HG02798 (cell line): Measurements from ENCODE around the gene ARIH1.

Experiments used
- ATAC-seq: cut with Tn5 transposase; IDR thresholded peaks from one replicate; pipeline ENCODE4 v1.9.1; 2021; ENCODE audit warnings: mild to moderate bottlenecking; ENCODE audit not compliant: unreplicated experiment, poor library complexity

Gene ARIH1

DNA sequence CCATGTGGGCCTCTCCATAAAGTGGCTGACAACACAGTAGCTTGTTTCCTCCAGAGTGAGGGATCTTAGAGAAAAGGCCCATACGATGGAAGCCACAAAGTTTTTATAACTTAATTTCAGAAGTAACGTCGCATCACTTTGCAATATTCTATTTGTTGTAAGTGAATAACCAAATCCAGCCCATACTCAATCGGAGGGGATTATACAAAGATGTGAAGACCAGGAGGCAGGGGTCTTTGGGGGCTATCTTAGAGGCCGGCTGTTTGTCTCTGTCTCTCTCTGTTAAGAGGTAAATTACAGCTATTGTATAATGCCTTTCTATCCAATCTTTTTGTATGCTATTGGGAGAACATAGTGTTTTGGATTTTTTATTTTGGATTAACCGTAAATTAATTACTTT lies 9.1 kb downstream of the ARIH1 start:
- ATAC-seq: no peak

DNA sequence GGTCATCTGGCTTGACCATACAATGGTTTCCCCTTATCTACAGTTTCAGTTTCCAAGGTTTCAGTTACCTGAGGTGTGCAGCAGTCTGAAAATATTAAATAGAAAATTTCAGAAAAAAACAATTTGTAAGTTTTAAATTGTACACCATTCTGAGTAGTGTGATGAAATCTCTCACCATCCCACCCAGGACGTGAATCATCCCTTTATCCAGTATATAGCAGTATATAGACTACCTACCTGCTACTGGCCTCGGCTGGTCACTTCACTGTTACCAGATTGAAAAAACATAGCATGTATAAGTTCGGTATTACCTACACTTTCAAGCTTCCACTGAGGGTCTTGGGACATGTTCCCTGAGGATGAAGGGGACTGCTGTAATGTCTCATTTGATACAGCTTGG lies 12.0 kb downstream of the ARIH1 start:
- ATAC-seq: no peak

DNA sequence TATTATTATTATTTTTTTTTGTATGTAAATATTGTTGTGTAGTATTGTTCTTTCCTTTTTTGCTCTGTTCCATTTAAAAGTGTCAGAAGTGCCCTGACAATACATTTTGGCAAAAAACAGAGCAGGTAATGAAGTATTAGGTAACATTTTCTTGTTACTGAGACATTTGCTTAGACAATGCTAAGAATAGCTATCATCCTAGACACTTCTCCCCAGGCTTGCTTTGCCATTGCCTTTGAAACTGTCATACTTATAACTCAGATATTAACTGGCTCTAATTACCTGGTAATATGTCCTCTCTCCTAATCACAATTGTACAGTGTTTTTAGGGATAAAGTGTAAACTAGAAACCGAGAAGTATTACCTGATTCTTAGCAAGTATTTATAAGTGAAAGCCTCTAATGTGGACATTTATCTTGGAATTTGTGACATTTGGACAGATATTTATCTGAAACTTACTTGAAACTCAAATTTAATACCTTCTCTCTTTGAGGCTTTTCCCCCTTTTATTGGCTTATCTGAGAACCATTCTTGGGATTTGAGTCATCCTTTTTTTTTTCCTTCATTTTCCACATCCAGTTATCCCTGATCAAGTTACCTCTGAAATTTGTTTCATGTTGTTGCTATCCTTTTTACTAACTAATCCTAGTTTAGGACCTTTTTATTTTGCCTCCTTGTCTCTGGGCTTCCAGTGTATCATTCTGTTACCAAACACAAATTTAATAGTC lies 13.1 kb downstream of the ARIH1 start:
- ATAC-seq: no peak

DNA sequence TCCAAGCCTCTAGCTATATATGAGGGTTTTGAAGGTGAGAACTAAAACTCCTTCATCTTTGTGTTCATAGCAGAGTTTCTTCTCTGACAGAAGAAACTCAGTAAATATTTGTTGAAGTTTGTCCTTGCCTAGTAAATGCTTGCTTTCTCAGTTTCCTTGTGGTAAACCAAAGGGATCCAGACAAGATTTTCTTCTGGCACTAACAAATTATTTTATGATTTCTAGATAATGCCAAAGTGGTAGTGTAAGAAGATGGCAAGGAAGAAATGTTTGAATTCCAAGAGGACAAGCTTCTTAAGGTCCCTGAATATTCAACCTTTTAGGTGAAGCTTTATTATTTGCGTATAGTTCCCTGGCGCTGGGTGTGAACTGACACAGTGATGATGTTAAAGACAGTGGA lies 14.4 kb downstream of the ARIH1 start:
- ATAC-seq: no peak

DNA sequence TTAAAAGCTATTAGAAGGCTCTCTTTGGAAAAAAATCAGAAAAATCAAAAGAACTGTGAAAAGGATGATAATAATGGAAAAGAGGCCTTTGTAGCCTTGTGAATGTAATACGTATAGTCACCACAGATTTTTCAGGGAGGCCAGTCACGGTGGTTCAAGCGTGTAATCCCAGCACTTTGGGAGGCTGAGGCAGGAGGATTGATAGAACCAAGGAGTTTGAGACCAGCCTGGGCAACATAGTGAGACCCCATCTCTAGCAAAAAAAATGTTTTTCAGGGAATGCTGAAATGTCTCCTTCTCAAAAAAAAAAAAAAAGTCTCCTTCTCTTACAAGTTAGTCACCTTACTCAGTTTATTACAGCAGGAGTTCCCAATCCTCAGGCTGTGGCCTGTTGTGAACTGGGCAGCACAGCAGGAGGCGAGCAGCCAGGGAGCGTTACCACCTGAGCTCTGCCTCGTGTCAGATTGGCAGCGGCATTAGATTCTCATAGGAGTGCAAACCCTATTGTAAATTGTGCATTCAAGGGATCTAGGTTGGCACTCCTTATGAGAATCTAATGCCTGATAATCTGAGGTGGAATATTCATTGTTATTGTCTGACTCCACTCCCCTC lies 15.9 kb downstream of the ARIH1 start:
- no peak for ATAC-seq

DNA sequence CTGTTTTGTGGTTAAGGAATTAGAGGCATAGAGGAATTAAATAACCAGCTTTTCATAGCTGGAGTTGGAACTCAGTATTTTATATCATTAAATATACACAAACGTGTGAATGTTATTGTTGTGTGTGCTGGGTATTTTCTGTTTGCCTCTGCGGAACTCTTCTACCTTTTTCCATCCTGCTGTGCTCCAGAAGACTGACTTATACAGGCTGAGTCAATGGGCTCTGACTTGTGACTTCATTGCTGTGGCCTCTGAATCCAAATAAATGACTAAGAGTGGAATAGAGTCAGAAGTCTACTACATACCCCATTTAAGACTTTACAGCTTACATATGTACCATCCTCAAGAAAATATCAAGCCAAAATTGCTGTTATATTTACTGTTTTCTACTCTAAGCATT lies 17.6 kb downstream of the ARIH1 start:
- ATAC-seq: no peak

DNA sequence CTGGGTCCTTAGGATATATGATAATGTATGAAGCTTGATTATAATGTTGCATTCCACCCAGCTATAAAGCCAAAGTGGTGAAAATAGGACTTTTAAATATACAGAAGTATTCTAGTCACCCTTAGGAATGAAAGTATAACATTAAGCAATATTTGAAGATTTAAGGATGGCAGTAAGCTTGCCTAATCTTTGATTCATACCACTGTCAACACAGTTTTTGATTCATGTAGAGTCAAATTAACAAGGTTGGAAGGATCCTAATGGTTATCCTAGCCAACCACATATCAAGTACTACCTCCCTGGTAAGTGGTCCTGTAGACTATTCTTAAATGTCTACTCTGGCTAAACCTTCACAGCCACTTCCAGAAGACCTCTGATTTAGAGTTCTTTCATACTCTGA lies 18.6 kb downstream of the ARIH1 start:
- ATAC-seq: no peak

DNA sequence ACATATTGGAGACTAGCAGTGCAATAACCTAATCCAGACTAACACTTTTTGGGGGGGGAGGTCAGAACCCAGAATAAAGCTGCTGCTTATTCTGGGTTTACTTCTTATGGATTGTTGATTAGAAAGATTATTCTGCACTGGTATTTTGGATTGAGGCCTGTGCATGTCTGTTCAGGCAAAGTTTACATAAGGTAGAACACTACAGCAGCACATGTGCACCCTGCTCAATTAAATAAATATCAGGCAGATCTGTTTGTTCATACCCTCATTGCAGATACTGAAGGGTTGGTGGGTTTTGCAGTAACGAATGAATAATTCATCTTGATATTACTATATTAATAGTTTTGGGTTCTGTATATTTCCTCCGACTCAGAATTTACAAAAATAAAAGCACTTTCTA lies 19.1 kb downstream of the ARIH1 start:
- no peak for ATAC-seq

DNA sequence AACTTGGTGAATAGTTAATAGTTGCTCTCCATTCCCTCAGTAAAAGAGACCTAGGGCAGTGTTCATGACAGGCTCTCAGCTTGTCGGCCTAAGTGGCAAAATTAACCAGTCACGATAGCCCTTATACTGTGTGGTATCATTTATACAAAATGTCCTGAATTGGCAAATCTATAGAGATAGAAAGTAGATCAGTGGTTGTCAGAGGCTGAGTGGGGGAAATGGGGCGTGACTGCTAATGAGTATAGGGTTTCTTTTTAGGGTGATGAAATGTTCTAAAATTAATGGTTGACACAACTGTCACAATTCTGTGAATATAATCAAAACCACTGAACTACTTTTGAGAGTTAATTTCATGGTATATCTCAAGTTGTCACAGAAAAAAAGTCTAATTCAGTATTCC lies 20.9 kb downstream of the ARIH1 start:
- no peak for ATAC-seq

DNA sequence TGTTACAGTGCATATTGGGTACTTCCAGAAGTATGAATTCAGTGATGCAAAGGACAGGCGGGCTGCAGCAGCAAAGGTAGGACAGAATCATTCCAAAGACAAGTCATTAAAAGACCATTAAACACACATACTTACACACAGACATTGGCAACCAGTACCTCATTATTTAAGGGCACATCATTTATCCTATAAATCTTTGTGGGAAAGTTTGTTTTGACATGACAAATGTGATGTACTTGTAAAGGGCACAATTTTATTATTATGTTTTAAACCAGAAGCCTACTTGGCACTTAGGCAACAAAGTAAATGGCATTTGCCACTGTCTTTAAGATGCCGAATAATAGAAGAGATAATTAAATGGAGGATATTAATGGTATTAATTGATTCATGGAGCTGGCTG lies 22.7 kb downstream of the ARIH1 start:
- no peak for ATAC-seq

DNA sequence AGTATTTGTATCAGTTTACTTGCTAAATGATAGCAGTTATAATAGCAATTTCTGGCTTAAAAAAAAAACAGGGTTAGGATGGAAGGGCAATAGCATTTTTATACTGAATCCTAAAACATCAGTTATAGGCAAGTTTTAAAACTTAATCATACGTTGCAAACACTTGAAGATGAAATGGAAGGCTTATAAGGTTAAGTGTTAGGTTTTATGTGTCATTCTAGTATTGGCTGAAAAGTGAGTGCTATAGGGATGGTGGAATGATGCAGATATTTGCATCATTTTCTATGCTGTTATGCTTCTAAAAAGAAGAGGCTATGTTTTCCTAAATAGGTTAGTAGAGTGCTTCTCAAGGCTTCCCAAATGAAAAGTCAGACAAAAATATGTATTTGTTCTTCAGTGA lies 23.3 kb downstream of the ARIH1 start:
- no peak for ATAC-seq

DNA sequence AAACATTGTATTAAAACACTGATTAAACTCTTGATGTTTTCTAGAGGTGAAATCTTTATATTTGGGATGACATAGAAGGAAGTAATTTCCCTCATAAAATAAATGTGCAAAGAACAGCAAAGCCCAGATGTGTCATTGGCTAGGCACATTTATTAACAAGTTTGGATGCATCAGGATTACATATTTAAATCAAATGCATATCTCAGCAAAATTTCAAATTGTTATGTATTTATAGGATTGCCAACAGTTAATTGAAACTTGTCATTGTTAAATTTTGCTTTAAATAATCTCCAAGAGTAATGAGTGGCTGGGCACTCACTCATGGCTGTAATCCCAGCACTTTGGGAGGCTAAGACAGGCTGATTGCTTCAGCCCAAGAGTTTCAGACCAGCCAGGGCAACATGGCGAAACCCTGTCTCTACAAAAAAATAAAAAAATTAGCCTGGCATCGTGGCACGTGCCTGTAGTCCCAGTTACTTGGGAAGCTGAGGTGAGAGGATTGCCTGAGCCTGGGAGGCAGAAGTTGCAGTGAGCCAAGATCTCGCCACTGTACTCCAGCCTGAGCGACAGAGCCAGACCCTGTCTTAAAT lies 28.2 kb downstream of the ARIH1 start:
- no peak for ATAC-seq

DNA sequence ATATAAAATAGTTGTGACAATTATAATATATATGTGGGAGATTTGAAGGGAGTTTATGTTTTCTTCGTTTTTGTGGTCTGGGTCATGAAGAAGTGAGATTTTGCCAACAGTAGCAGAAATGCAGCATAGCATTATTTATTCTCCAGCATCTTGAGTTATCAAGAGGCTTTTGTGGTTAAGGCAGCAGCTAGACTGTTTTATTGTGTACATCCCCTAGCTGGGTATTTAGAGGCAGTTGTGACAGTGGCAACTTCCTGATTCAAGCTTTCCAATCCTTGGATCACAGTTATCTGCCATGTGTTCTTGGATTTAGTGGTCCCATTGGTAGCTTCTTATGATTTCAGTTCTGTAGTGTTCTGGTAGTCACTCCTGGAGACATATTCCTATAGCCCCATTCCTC lies 29.0 kb downstream of the ARIH1 start:
- no peak for ATAC-seq

DNA sequence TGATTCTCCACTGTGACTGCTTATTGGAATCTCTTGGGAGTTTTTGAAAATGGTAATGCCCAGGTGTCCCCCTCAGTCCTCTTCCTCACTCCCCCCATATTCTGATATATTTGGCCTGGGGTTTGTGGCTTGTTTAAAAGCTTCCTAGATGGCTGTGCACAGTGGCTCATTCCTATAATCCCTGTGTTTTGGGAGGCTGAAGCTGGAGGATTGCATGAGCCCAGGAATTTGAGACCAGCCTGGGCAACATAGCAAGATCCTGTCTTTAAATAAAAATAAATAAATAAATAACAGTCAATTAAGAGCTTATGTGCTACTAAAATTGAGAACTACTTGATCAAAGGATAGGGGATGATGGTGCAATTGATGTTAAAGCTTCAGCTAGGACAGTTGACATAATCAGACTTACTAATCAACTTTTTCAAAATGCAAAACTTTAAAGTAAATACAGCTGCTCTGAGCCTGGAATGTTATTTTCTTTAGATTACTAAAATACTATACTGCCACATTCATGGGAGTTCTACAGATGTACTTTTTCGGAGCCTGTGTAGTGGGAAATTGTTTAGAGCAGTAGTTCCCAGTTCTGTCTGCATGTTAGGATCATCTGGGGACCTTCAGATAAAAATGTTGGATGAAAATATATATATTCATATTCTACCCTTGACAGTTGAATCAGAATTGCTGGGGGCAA lies 33.4 kb downstream of the ARIH1 start:
- no peak for ATAC-seq

DNA sequence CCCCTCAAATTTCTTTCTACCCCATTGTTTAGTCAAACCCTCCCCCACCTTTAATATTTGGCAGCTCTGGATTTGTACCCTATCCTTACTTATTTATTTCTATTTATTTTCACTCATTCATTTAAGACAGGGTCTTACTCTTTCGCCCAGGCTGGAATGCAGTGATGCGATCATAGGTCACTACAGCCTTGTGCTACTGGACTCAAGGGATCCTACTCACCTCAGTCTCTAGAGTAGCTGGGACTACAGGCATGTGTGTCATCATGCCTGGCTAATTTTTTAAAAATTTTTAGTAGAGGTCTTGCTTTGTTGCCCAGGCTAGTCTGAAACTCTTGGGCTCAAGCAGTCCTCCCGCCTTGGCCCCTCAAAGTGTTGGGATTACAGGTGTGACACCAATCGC lies 35.4 kb downstream of the ARIH1 start:
- ATAC-seq: no peak

DNA sequence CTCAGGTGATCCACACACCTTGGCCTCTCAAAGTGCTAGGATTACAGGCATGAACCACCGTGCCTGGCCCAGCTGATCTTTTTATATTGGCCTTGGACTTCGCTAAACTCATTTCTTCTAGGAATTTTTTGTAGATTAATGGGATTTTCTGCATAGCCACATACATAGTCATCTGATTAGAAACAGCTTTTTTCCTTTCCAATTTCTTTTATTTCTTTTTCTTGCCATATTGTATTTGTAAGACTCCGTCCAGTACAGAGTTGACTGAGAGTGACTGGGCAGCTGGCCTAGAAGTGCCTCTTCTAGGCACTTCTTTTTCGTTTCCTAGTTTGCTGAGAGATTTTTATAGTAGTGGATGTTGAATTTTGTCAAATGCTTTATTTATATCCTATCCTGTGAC lies 37.4 kb downstream of the ARIH1 start:
- ATAC-seq: no peak

DNA sequence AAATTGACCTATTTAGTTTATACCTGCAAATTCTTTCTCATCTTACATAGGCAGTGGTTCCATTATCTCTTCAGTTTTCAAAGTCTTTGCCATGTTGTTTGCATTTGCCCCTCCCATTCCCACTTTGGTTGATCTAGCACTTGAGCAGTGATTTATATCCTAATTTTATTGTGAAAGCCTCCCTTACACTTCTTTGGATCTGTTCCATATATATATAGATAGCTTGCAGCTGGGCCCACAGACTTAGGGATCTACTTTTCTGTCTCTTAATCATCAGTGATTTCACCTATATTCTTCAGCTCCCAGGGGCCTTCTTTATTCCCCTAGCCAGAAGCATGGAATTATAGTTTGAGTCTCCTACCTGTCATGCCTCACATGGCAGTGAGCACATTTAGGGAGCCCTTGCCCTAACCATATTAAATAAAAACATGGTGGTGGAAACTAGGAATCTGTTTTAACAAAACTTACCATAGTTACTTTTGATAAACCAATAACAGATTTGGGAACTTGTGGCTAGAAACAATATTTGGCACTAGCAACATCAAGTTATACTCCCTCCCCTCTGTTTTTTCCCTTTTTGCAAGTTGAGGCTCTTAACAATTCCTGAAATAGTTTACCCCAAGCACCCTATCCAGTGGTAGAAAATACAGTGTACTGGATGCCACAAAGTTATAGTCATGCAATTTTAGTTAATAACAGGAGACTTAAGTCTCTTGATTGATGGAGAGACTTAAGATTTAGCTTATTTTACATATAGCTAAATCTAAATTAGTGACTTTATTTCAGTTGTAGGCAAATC lies 41.7 kb downstream of the ARIH1 start:
- ATAC-seq: no peak

DNA sequence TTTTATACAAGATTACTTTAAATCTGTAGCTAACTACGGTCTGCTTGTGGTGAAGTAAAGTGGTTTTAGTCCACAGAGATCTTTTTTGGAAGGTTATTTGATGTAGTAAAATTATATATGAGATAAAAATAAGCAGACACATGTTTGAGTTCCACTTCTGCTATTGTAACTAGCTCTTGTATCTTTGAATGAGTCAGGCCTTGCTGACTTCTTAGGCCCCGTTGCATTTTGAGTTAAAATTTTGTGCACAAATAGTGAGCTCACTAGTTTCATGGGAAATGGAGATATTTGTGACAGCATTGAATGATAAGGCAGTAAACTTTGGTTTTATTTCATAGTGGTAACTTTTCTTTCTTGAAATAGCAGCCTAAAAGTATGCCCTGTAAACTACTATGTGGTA lies 42.6 kb downstream of the ARIH1 start:
- no peak for ATAC-seq

DNA sequence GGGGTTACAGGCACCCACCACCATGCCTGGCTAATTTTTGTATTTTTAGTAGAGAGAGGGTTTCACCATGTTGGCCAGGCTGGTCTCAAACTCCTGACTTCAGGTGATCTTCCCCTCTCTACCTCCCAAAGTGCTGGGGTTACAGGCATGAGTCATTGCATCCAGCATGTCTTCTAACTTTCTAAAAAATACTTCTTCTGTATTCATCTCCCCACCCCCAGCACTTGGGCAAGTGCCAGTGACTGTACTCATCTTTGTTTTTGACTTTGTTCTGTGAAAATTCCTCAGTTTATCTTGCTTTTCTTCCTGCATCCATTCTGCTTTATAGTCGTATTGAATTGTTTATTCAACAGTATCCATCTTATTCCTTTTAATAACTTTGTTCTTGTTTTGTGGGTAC lies 47.6 kb downstream of the ARIH1 start:
- ATAC-seq: no peak

DNA sequence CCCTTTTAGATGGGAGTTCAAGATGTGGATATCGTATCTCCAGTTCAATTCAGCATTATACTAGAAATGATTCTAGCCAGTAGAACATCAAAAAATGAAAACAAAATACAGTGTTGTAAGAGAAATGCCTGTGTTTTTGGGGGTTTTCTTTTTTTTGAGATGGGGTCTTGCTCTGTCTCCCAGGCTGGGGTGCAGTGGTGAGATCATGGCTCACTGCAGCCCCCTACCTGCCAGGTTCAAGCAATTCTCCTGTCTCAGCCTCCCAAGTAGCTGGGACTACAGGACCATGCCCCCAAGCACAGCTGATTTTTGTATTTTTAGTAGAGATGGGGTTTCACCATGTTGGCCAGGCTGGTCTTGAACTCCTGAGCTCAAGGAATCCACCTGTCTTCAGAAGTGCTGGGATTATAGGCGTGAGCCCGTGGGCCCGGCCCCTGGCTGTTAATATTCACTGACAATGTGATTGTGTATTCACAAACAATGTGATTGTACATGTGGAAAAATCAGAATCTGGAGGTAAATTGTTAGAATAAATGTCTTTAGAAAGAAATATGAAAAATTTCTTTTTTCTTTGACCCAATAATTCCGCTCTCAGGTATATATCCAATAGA lies 59.0 kb downstream of the ARIH1 start:
- ATAC-seq: no peak
